Stomach smooth muscle (tissue), 2 donors: ENCODE results near the gene ADORA2B.

ENCODE experiments used
- H3K27ac ChIP-seq: one replicate; pipeline ENCODE4 v1.7.0; 2013; ENCODE audit warnings: mild to moderate bottlenecking, low read length, inconsistent platforms
- H3K27me3 ChIP-seq, 2 donors: one replicate each; pipeline ENCODE4 v1.7.0; 2013; ENCODE audit warnings: low read length in 2 of 2; ENCODE audit not compliant: insufficient read depth in 2 of 2, control insufficient read depth in 1 of 2
- H3K36me3 ChIP-seq, 2 donors: one replicate each; pipeline ENCODE4 v1.7.0; 2013; ENCODE audit warnings: low read length in 2 of 2; ENCODE audit not compliant: control insufficient read depth in 2 of 2, insufficient read depth in 2 of 2
- H3K4me1 ChIP-seq: one replicate; pipeline ENCODE4 v1.7.0; 2013; ENCODE audit warnings: low read length; ENCODE audit not compliant: control insufficient read depth, insufficient read depth
- H3K4me3 ChIP-seq, 2 donors: one replicate each; pipeline ENCODE4 v1.7.0; 2013; ENCODE audit warnings: low read length in 2 of 2
- H3K9ac ChIP-seq, 2 donors: one replicate each; pipeline ENCODE4 v1.7.0; 2013; ENCODE audit warnings: low read length in 2 of 2, mild to moderate bottlenecking in 1 of 2
- H3K9me3 ChIP-seq, 2 donors: one replicate each; pipeline ENCODE4 v1.7.0; 2013; ENCODE audit warnings: low read length in 2 of 2; ENCODE audit not compliant: control insufficient read depth in 2 of 2
- donor health status: healthy.
- donor health status: Pancreatic carcinoma.

The ADORA2B gene

DNA sequence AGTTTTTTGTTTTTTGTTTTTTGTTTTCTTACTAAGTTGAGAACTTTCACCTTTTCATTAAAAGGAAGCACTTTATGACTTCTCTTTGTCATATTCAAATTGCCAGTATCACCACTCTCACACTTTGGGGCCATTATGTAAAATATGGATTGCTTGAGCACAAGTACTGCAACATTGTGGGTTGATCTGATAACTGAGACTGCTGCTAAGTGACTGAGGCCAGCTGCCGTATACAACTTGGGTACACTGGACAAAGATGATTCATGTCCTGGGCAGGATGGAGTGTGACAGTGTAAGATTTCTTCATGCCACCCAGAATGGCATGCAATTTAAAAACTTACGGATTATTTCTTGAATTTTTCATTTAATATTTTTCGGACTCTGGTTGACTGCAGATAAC, 62.5 kb downstream of the ADORA2B start:
- no peak overlapping the region for H3K27ac ChIP-seq
- no peaks in the 10 kb centered on the region for H3K4me1 ChIP-seq
- H3K9ac ChIP-seq: no peak overlapping the region
- H3K36me3 ChIP-seq: peaks cover 50 to 55% of the 10 kb centered on the region in 2 donors
- no peaks in the 10 kb centered on the region for H3K27me3 ChIP-seq
- no peaks in the 10 kb centered on the region for H3K9me3 ChIP-seq
- no peak overlapping the region for H3K4me3 ChIP-seq

DNA sequence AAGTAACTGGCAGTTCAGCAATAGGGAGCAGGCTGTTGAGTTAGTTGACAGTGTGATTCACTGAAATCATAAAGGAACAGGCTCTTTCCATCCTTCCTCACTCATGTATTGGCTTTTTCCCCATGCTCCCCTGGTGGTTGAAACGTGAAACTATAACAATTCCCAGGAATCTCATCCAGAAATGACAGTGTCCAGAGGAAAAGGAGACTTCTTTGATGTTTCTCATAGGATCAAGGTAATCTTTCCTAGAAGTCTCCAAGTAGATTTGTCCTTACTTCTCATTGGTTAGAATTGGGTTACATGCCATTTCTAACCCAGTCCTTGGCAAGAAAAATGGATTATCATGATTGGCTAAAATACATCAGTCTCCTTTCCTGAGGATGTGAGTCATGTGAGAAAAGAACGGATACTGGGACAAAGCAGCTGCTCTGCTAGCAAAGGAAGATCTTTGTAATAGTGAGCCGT, 69.0 kb downstream of the ADORA2B start:
- Histone ChIP-seq H3K4me3 (no peak overlapping the region), H3K27me3 (no peaks in the 10 kb centered on the region), H3K9me3 (no peaks in the 10 kb centered on the region), H3K27ac (no peak overlapping the region), H3K9ac (no peak overlapping the region), H3K4me1 (no peaks in the 10 kb centered on the region), H3K36me3 (peaks cover 12 to 17% of the 10 kb centered on the region in 2 donors)

DNA sequence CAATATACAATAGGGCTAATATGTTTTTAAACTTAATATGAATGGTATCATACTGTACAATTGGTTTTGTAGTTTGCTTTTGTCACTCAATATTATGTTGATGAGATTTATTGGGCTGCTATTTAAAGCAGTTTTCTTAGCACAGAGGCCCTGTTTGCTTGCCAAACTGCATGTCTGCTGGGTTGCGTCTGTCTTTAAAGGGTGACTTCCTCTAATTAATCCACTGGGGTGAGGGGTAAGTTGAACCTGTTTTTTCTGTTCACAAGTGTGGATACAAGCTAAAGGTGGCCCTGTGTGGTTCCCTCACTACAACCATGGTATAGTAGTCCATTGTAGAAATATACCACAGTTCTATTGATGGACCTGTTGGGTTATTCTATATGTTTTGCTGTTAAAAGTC, 74.4 kb downstream of the ADORA2B start:
- Histone ChIP-seq H3K9ac (no peak overlapping the region), H3K4me1 (no peaks in the 10 kb centered on the region), H3K36me3 (peaks cover 11% of the 10 kb centered on the region in 2 donors), H3K27me3 (no peaks in the 10 kb centered on the region), H3K27ac (no peak overlapping the region), H3K9me3 (no peaks in the 10 kb centered on the region), H3K4me3 (no peak overlapping the region)

DNA sequence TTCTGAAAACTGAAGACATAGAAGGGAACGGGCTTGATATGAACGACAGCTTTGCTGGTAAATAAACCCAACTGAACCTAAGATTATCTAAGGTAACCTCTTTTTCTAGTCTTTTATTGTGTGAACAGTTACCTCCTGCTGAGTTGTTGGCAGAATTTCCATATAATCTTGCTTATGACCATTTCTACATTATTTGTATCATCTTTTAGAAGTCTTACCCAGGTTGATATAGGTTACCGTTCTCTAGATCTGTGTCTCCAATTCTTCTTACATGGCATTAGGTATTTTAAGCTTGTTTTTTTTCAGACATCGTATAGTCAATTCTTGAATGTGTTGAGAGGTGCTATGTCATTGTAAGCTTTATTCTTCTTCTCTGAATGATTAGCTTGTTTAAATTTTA, 79.0 kb downstream of the ADORA2B start:
- Histone ChIP-seq H3K4me3 (no peak overlapping the region), H3K9ac (no peak overlapping the region), H3K27ac (no peak overlapping the region), H3K9me3 (no peaks in the 10 kb centered on the region), H3K4me1 (no peaks in the 10 kb centered on the region), H3K36me3 (peaks cover 37 to 40% of the 10 kb centered on the region in 2 donors), H3K27me3 (no peaks in the 10 kb centered on the region)

DNA sequence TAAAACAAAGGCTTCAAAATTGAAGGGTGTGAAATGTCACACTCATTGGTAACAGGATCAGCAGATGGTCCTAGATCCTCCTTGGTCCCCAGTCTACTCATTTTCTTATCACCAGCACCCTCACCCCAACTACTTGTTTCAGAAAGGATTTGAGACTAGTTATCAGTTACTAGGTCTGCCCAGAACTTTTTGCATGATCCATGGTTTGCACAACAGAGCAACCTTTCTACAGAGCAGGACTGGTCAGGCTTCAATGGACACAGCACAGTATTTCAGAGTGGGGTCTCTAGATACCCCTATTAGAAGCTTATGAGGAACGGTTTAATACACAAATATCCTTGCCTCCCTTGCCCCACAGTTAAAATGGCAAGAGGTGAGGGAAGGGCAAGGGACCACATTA, 80.3 kb downstream of the ADORA2B start:
- Histone ChIP-seq H3K4me1 (no peaks in the 10 kb centered on the region), H3K4me3 (no peak overlapping the region), H3K9me3 (no peaks in the 10 kb centered on the region), H3K27me3 (no peaks in the 10 kb centered on the region), H3K36me3 (peaks cover 33 to 49% of the 10 kb centered on the region in 2 donors), H3K27ac (no peak overlapping the region), H3K9ac (no peak overlapping the region)
